Caki2 (cell line): Measurements from ENCODE around the gene STK33. TPM values are rescaled to one million over a fixed set of nuclear protein-coding genes. Genes with fewer than 3 reads are reported as not detected.
"Not testable (repeated sequence)": the region's sequence is repeated elsewhere in the genome, so short reads cannot be mapped to it uniquely, and the experiment has no call there.

Experiments
- DNase-seq: peaks from one replicate; pipeline ENCODE4 v3.0.0-alpha.2; 2015; ENCODE audit warnings: low read depth
- in situ Hi-C: cut with HindIII; loops from 2 replicates; pipeline ENCODE4 v1.10.0; 2016; ENCODE audit warnings: low sequenced_read_pairs, low pct_unique_long_range_greater_than_20kb, mixed read lengths
- total RNA-seq: library from RNA; depleted of rRNA; stranded (reverse); fragments of >200 nt; shearing (Covaris generic); gene quantifications from 2 replicates; pipeline ENCODE4 v1.2.3, GENCODE V29; 2014; ENCODE audit warnings: low replicate concordance

Gene STK33
- total RNA-seq, 1 experiment from 2014 or later, result not detected

- in situ Hi-C loops, result no loop called here
Observed at GRCh38 chr11:8487261-8487660, 106.8 kb downstream of the STK33 start.

GRCh38 chr11:8484251-8484650 lies 109.8 kb downstream of the STK33 start:
- DNase-seq, result no peak
- in situ Hi-C loops, result no loop called here

More at GRCh38 chr11:8487261-8487660, 106.8 kb downstream of the STK33 start:
- DNase-seq, result no peak

- DNase-seq, result no peak
Observed at GRCh38 chr11:8480858-8481257, 113.2 kb downstream of the STK33 start.

GRCh38 chr11:8477680-8478079 lies 116.3 kb downstream of the STK33 start:
- no peak for DNase-seq
- in situ Hi-C loops, result no loop called here

More at GRCh38 chr11:8480858-8481257, 113.2 kb downstream of the STK33 start:
- in situ Hi-C loops, result no loop called here

GRCh38 chr11:8477151-8477550 lies 116.9 kb downstream of the STK33 start:
- no peak for DNase-seq
- in situ Hi-C loops, result no loop called here

- DNase-seq, in situ Hi-C loops: not testable (repeated sequence)
Observed at GRCh38 chr11:8467806-8468205, 126.2 kb downstream of the STK33 start.

GRCh38 chr11:8467356-8467755 lies 126.7 kb downstream of the STK33 start:
- in situ Hi-C loops, DNase-seq: not testable (repeated sequence)

- DNase-seq, in situ Hi-C loops: not testable (repeated sequence)
Observed at GRCh38 chr11:8466884-8467283, 127.1 kb downstream of the STK33 start.

- DNase-seq, result no peak
- in situ Hi-C loops, result no loop called here
Observed at GRCh38 chr11:8459711-8460399, 134.2 kb downstream of the STK33 start.

- in situ Hi-C loops, result no loop called here
- DNase-seq, result no peak
Observed at GRCh38 chr11:8442301-8442700, 151.7 kb downstream of the STK33 start.

GRCh38 chr11:8440649-8441048 lies 153.4 kb downstream of the STK33 start:
- no peak for DNase-seq
- in situ Hi-C loops, result no loop called here

GRCh38 chr11:8429483-8429882 lies 164.5 kb downstream of the STK33 start:
- no peak for DNase-seq
- in situ Hi-C loops, result no loop called here

GRCh38 chr11:8426076-8426475 lies 168.0 kb downstream of the STK33 start:
- in situ Hi-C loops, result no loop called here
- DNase-seq, result no peak

- in situ Hi-C loops, result no loop called here
- no peak for DNase-seq
Observed at GRCh38 chr11:8415195-8415594, 178.8 kb downstream of the STK33 start.

GRCh38 chr11:8408151-8408941 lies 185.7 kb downstream of the STK33 start:
- DNase-seq, result no peak

GRCh38 chr11:8403310-8403709 lies 190.7 kb downstream of the STK33 start:
- no peak for DNase-seq
- in situ Hi-C loops, result no loop called here

More at GRCh38 chr11:8408151-8408941, 185.7 kb downstream of the STK33 start:
- in situ Hi-C loops, result no loop called here

GRCh38 chr11:8392886-8393285 lies 201.1 kb downstream of the STK33 start:
- in situ Hi-C loops, result no loop called here
- no peak for DNase-seq

GRCh38 chr11:8392166-8392565 lies 201.9 kb downstream of the STK33 start:
- no peak for DNase-seq
- in situ Hi-C loops, result no loop called here

GRCh38 chr11:8390851-8391612 lies 203.0 kb downstream of the STK33 start:
- DNase-seq, result no peak
- in situ Hi-C loops, result no loop called here
